Measurements from ENCODE around the gene UBE2C.
"Not testable (repeated sequence)": the region's sequence is repeated elsewhere in the genome, so short reads cannot be mapped to it uniquely, and the experiment has no call there.

UBE2C gene

DNA sequence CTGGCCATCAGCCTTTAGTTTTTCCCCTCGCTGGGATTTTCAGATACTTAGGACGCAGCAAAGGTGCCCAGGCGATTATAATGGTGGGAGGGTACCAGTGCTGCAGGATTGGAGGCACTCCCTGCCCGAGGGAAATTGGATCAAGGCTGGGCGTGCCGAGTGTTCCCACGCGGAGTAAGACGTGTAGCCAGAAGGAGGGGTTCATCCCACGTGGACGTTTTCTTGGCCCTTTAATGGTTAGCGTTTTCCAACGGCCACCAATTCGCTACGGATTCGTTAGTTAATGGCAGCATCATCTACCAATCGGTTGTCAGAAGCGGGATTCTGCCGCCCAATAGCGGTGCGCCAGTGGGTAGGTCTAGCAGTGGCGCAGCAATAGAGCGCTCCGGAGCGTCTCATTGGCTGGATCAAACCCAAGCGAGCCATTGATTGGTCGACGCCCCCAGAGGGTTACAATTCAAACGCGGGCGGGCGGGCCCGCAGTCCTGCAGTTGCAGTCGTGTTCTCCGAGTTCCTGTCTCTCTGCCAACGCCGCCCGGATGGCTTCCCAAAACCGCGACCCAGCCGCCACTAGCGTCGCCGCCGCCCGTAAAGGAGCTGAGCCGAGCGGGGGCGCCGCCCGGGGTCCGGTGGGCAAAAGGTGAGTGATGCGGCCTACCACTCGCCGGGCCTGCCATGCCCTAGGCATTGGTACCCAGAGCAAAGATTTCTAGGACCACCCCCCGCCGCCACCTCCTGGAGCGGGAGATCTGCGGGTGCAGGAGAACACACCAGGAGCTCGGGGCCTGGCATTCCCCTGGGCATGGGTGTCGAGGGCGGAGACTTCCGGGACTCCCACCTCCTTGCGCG lies at the start of gene UBE2C:
Gene UBE2C (plus strand): TSS at position 488 of the 849 bp plus-strand sequence. CDS start 52 bp downstream, at position 540.
- ATAC-seq (peak; percentile 100), DNase-seq (peak; percentile 94)

DNA sequence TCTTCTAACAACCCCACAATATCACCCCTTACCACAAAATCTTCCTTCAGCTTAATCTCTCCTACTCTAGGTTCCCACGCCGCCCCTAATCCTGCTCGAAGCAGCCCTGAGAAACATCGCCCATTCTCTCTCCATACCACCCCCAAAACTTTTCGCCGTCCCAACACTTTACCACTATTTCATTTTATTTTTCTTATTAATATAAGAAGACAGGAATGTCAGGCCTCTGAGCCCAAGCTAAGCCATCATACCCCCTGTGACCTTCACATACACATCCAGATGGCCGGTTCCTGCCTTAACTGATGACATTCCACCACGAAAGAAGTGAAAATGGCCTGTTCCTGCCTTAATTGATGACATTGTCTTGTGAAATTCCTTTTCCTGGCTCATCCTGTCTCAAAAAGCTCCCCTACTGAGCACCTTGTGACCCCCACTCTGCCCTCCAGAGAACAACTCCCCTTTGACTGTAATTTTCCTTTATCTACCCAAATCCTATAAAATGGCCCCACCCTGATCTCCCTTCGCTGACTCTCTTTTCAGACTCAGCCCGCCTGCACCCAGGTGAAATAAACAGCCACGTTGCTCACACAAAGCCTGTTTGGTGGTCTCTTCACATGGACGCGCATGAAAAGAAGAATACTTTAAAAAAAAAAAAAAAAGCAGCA lies 47.7 kb upstream of the UBE2C start:
- not testable (repeated sequence) for ATAC-seq, DNase-seq

DNA sequence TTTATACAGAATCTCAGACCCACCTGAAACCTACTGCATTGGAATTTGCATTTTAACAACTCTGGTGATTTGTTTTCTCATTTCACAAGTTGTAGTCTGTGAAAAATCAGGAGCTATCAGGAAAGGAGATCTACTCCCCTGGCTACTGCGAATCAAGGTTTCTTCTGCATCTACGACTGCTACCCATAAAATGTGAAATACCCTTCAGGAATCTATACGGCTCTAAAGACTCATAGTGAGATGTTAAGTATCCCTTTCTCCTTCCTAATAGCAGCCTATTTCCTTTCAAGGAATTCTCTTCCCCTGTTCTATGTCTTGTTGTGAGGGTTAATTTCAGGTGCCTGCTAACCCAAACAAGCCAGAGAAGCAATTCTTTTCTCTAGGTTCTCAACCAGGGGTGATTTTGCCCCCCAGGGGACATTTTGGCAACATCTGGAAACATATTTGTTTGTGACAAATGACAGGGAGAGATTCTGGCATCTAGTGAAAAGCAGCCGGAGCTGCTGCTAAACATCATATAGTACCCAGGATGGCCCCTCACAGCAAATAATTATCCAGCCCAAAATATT lies 47.1 kb upstream of the UBE2C start:
- ATAC-seq (no peak), DNase-seq (no peak)

DNA sequence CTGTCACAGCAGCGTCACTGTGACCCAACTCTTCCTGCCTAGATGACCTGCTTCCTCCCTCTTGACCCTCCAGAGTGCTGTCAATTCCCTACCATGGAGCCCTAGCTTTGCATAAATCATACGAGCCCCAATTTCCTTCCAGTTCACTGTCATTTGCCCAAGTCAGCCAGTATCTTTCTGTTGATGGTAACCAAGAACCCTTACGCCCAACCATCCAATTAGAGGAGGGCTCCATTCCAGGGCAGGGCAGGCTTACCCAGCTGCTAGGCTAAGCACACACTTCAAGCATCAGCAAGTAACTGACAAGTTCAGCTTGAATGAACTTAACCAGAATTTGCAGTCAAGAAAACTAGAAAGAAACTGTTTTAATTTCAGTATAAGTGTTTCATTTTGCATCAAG lies 46.5 kb upstream of the UBE2C start:
- ATAC-seq (no peak), DNase-seq (no peak)

DNA sequence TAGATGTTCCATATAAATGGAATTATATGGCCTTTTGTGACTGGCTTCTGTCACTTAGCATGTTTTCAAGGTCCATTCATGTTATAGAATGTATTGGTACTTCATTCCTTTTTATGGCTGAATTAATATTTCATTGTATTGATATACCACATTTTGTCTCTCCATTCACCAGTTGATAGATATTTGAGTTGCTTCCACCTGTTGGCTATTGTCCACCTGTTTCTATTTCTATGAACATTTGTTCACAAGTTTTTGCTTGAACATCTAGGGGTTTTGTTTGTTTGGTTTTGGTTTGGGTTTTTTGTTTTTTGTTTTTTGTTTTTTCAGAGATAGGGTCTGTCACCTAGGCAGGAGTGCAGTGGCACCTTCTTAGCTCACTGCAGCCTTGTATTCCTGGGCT lies 44.0 kb upstream of the UBE2C start:
- ATAC-seq, result no peak
- no peak for DNase-seq

DNA sequence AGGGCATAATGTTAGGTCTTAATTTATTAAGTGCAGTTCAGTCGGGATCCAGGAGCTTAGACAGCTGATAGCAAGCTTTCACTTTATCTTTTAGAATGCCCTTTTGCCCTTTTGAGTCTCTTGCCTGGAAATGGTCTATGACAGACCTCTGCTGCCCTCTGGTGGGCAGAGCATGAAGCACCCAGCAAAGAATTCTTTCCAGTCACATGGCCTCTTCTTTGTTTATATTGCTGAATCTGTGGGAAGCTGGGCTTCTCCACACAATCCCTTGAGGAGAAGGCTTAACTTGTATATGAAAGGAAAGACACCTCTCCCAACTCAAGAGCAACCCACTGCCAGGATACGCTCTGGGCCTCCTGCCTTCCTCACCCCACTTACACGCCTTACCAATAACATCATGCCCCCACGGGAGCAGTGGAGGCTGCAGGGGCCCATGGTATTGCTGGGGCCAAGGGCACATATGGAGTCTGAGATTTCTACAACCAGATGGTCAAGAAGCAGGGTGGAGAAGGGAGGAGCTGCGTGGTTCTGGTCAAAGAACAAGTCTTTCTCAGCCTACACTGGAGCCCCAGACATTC lies 41.2 kb upstream of the UBE2C start:
- DNase-seq (peak; percentile 86), ATAC-seq (peak; percentile 62)

DNA sequence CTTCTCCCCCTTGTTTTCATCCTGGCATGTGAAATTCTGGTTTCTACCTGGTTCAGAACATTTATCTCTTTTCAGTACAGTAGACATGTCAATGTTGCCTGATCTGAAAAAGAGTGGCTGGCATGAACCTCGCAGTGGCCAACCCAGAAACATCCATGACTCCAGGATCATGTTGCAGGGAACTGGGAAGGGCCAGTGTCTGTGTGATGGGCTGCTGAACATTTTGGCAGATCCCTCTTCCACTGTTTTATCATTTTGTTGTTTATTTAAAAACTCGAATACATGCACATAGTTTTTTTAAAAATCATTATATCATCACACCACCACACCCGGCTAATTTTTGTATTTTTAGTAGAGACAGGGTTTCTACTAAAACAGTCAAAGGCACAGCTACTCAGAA lies 39.8 kb upstream of the UBE2C start:
- DNase-seq, result no peak
- no peak for ATAC-seq

DNA sequence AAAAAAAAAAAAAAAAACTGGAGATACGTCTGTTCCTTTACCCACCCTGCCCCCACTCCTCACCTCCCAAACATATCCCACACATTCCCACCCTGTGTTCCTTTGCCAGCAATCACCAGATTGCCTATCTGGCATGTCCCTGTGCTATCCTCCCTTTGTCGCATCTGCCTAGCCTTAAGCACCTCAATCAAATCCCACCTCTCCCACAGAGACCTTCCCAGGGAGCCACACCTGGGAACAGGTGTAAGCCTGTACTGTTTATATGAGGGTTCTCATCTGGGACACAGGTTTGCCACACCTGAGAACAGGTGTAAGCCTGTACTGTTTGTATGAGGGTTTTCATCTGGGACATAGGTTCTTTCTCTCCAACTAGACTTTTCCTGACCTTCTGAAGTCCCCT lies 37.5 kb upstream of the UBE2C start:
- no peak for ATAC-seq
- no peak for DNase-seq

DNA sequence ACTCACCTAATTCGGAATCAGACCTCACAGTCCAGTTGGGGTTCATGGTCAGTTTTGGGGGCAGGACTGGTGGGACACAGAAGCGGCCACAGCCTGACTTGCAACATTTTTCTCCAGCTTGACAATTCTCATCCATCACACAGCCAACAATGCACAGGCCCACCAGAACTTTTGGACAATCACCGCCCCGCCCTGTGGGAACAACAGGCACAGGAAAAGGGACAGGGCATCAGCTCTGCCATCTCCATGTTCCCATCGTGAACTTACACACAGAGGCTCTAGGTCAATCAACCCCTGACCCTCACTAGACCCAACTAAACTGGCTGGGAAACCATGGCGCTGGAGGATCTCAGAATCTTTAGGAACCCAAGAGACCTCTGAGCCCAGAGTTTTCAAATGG lies 37.0 kb upstream of the UBE2C start:
- no peak for DNase-seq
- no peak for ATAC-seq

DNA sequence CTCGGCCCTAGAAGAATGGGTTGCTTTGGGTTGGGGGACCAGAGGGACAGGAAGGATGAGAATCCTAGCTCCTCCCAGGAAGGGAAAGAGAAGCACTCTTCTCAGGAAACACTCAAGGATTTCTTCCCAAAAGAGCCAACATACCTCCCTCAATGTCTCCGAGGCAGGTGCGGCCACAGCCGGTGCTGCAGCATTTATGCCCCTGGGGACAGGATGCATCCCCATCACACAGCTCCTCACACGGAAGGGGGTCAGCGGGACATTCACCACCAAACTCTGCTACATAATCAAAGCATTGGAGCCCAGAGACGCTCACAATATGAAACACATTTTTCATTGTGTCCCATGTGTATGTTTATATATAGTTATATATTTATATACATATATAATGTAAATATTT lies 35.5 kb upstream of the UBE2C start:
- no peak for ATAC-seq
- DNase-seq, result no peak

DNA sequence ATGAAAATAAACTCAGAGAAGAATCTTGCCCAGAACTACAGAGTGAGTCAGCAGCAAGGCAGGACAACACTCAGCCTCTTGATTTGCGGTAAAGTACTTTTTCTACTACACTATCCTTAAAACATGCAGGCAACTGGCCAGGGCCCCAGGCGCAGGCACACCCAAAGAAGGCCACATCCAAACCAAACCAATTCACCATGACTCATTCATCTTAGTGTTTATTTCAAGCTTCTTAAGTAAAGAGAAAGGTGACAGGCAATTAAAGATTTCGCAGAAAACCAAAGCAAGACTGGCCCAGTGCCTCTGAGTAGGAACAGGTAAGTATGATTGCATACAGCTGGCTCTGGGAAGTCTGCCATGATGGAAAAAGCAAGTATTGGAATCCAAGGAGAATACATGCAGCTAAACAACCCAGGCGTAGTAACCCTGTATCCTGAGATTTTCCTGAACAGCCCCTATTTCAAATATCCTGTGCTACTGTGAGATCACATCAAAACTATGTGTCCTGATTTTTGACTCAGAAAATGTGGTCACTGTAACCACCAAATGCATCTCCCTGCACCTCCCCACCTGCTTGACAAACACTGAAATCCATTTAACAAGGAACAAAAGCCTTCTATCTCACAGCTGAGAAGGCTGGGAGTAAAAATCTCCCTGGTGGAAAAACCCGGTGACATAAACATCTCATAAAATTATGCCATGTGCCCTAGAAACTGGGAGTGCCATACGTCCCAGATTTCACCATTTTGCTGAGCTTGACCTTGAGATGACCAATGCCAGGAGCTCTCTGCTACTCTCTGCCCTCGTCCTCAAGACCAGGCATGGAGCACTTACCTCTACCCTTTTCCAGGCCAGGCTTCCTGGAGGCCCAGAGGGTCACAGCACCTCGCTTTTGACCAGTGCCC lies 33.2 kb upstream of the UBE2C start:
- no peak for ATAC-seq

DNA sequence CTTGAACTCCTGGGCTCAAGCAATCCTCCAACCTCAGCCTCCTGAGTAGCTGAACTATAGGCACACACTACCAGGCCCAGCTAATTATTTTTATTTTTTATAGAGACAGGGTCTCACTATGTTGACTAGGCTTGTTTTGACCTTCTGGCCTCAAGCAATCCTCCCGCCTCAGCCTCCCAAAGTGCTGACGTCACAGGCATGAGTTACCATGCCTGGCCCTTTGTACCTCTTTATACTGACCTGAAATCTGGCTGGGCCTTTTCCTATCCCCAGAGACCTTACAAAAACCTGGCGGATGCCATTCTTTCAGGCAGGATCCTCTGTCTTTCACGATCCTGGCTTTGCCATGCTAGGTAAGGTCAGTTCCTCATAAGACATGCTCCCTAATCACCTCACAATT lies 32.3 kb upstream of the UBE2C start:
- ATAC-seq, result no peak
- DNase-seq, result no peak

More for the DNA sequence above, 33.2 kb upstream of the UBE2C start:
- no peak for DNase-seq

DNA sequence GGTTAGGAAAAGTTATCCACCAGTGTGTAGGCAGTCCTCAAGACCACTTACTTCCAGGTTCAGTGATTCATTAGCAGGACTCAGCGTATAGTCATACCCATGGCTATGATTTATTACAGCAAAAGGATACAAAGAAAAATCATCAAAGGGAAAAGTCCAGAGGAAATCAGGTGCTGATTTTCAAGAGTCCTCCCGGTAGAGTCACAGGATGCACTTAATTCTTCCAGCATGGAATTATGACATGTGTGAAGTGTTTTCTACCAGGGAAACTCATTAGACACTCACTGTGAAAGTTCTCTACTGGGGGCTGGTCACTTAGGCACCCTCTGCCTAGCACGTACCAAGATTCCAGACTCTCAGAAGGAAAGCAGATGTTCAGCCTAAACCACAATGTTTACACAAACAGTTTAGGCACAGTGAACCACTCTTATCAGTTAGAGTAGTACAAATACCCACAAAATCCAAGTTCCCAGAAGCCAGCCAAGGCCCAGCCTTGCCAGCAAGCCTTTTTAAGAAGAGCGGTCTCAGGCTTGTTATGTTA lies 31.0 kb upstream of the UBE2C start:
- ATAC-seq (no peak), DNase-seq (no peak)

DNA sequence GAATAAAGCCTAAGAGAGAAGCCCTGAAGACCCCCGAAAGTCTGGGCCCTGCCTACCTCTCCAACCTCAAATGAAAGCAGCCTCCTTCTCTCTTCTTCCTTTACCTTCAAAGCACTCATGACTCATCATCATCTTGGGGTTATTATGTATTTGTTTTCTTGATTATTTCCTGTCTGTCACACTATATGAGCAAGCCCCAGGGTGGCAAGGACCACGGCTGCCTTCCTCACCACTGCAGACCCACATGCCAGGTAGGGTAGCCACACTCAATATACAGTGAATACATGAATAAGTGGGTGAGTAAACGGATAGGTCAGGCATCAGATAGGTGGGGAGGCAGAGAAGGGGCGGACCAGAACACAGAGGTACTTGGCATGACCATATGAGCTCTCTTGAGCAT lies 29.6 kb upstream of the UBE2C start:
- ATAC-seq (peak; percentile 53), DNase-seq (no peak)

DNA sequence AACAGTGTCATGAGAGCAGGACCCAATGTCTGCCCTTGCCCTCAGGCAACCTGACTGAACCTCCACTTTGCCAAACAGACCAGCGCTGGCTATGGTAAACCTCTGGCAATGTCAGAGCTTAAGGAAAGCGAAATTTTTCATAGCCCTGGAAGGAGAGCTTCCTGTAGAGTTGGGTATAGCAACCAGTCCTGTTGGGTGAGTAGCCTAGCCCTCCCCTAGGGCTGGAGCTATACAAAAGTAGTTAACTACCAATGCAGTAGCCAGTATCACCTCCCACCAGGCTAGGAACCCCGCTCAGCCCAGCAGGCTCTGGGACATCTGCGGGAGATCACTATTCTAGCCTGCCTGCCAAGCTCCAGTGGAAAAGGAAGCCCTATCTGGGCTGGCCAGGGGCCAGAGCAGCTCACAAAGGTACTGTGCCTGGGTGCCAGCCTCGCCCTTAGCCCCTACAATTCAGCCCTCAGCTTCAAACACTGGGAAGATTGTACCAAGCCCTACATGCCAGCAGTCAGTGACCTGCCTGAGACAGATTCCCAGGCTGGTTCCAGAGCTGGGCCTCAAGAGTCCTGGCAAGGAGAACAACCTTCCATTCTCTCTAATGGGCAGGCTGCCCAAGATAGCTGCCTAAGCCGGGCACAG lies 28.7 kb upstream of the UBE2C start:
- no peak for DNase-seq
- no peak for ATAC-seq

DNA sequence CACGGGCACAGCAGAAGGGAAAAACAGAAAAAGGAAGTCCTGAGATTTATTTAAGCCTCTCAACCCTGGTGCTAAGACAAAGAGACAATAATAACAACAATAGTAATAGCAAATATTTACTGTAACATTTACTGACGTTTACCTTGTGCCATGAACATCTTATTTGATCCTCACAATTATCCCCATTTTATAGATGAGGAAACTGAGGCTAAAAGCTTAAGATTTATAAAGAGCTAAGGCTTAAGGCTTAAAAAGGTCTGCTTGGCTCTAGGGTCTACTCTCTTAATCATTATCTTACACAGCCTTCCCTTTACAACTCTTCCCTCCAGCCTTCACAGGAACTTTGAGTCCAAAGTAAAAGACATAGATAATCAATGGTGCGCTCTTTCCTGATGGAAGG lies 24.1 kb upstream of the UBE2C start:
- ATAC-seq (no peak), DNase-seq (no peak)

DNA sequence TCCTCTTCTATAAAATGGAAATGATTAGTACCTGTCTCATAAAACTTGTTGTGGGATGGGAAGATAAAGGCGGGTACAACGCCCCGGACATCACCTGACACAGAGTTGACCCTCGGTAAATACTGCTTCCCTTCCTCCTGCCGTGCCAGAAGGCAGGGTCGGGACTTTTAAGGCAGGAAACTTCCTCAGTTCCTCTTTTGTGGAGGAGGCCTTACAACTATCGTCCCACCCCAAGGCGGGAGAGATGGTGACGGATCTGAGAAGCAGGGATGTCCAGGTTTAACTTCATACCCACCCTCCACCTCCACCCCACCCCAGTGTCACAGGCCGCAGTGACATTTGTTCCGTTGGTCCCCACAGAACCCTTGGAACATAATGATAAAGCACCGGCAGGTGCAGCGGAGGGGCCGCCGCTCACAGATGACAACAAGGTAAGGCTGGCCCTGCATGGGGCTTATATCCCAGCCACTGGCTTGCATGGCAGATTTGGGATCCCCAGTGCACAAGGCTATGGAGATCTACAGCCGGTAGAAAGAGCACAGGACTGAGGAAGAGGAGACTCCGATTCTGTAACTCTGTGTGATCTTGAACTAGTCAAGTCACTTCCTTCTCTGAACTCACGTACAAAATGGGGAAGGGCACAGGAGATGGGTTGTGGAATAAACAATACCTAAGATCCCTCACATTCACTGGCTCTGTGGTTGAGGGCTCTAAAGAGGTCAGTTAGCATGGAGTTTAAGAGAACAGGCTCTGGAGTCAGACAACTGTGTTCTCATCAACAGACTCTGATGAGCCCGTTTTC lies 19.9 kb upstream of the UBE2C start:
- DNase-seq (peak; percentile 17), ATAC-seq (no peak)

DNA sequence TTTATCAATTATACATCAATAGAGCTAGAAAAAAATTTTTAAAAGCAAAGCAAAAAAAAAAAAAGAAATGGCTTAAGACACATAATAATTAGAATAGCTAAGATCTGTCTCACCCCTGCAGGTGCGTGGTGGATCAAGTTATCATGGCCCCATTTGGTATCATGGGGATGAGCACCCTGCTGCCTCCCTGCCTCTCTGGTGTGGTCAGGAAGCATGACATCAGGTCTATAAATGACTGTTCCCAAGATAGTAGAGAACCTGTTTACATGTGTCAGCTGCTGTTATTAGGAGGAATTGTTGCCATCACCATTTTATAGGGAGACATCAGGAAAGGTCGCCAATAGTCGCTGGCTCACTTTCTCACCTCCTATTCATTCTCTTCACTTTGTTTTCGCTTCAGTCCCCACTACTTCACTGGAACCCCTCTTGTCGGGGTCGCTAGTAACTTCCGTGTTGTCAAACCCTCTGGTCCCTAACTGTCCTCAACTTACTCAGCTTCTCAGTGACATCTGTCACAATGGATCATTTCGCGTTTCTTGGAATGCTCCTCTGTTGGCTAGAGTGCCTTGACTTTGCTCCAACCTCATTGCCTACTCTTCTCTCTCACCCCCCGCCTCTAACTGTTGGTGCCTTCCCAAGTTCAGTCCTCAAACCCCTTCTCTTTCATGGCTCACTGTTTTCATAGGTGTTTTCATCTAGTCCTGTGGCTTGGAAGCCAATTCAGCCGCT lies 15.9 kb upstream of the UBE2C start:
- ATAC-seq (no peak), DNase-seq (no peak)

DNA sequence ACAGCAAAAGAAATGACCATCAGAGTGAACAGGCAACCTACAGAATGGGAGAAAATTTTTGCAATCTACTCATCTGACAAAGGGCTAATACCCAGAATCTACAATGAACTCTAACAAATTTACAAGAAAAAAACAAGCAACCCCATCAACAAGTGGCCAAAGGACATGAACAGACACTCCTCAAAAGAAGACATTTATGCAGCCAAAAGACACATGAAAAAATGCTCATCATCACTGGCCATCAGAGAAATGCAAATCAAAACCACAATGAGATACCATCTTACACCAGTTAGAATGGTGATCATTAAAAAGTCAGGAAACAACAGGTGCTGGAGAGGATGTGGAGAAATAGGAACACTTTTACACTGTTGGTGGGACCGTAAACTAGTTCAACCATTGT lies 14.9 kb upstream of the UBE2C start:
- DNase-seq, ATAC-seq: not testable (repeated sequence)

DNA sequence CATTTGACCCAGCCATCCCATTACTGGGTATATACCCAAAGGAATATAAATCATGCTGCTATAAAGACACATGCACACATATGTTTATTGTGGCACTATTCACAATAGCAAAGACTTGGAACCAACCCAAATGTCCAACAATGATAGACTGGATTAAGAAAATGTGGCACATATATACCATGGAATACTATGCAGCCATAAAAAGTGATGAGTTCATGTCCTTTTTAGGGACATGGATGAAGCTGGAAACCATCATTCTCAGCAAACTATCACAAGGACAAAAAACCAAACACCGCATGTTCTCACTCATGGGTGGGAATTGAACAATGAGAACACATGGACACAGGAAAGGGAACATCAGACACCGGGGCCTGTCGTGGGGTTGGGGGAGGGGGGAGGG lies 14.5 kb upstream of the UBE2C start:
- ATAC-seq, DNase-seq: not testable (repeated sequence)

Data from stimulated activated naive CD8-positive, alpha-beta T cell treated with anti-CD3 and anti-CD28 coated beads, Interleukin-15, Interleukin-2, amounts not matched to agents 100 U/mL and 50 U/mL, for 24 hours (primary cell).